H9 (cell line): ENCODE measurements around the gene TM9SF3. TPM values are rescaled to one million over a fixed set of nuclear protein-coding genes. Genes with fewer than 3 reads are reported as not detected.
A peak's percentile ranks its signal among the peaks of the same experiment; 100 is the strongest.

ENCODE experiments used
- DNase-seq: peaks from one replicate; pipeline ENCODE4 v3.0.0-alpha.2; 2017
- H2AFZ ChIP-seq: one replicate; pipeline ENCODE4 v1.6.1; 2013; ENCODE audit warnings: mild to moderate bottlenecking, low read length, control low read depth, moderate library complexity
- H2AK5ac ChIP-seq: 2 replicates; pipeline ENCODE4 v1.6.1; 2013; ENCODE audit warnings: low read length, control low read depth, mixed read lengths; ENCODE audit not compliant: insufficient read length
- H2BK120ac ChIP-seq: one replicate; pipeline ENCODE4 v1.6.1; 2013; ENCODE audit warnings: low read depth, mild to moderate bottlenecking, low read length, control low read depth, inconsistent platforms; ENCODE audit not compliant: poor library complexity, severe bottlenecking
- H2BK12ac ChIP-seq: 2 replicates; pipeline ENCODE4 v1.6.1; 2013; ENCODE audit warnings: low read length, control low read depth, mixed read lengths, low read depth; ENCODE audit not compliant: insufficient read length
- H2BK15ac ChIP-seq: 2 replicates; pipeline ENCODE4 v1.6.1; 2013; ENCODE audit warnings: low read depth, low read length, control low read depth
- H2BK20ac ChIP-seq: one replicate; pipeline ENCODE4 v1.6.1; 2013; ENCODE audit warnings: low read depth, mild to moderate bottlenecking, low read length, control low read depth, inconsistent platforms; ENCODE audit not compliant: poor library complexity, severe bottlenecking
- H2BK5ac ChIP-seq: 2 replicates; pipeline ENCODE4 v1.6.1; 2013; ENCODE audit warnings: low read length, control low read depth, mixed read lengths; ENCODE audit not compliant: insufficient read length
- H3K14ac ChIP-seq: 2 replicates; pipeline ENCODE4 v1.6.1; 2013; ENCODE audit warnings: low read length, control low read depth; ENCODE audit not compliant: insufficient read depth
- H3K18ac ChIP-seq: 2 replicates; pipeline ENCODE4 v1.6.1; 2013; ENCODE audit warnings: low read depth, mild to moderate bottlenecking, mixed read lengths, low read length, control low read depth; ENCODE audit not compliant: insufficient read length
- H3K23ac ChIP-seq: 2 replicates; pipeline ENCODE4 v1.6.1; 2013; ENCODE audit warnings: low read length, control low read depth, mixed read lengths, low read depth; ENCODE audit not compliant: insufficient read length
- H3K23me2 ChIP-seq: 2 replicates; pipeline ENCODE4 v1.6.1; 2013; ENCODE audit warnings: low read depth, mild to moderate bottlenecking, mixed read lengths, low read length, control low read depth; ENCODE audit not compliant: insufficient read length, poor library complexity, severe bottlenecking
- H3K27ac ChIP-seq: 2 replicates; pipeline ENCODE4 v1.5.1; 2013; ENCODE audit warnings: low read length, control low read depth, mixed read lengths, low read depth; ENCODE audit not compliant: insufficient read length
- H3K27me3 ChIP-seq: 2 replicates; pipeline ENCODE4 v1.6.1; 2013; ENCODE audit warnings: low read length, control low read depth, inconsistent platforms; ENCODE audit not compliant: insufficient read depth
- H3K4ac ChIP-seq: 2 replicates; pipeline ENCODE4 v1.6.1; 2013; ENCODE audit warnings: low read depth, mild to moderate bottlenecking, control low read depth, inconsistent platforms, low read length, moderate library complexity
- H3K4me1 ChIP-seq: 2 replicates; pipeline ENCODE4 v1.6.1; 2013; ENCODE audit warnings: low read length, control low read depth, inconsistent platforms; ENCODE audit not compliant: insufficient read depth
- H3K4me2 ChIP-seq: 2 replicates; pipeline ENCODE4 v1.6.1; 2013; ENCODE audit warnings: low read length, control low read depth, mixed read lengths; ENCODE audit not compliant: insufficient read length, insufficient read depth
- H3K56ac ChIP-seq: 2 replicates; pipeline ENCODE4 v1.6.1; 2013; ENCODE audit warnings: low read depth, mild to moderate bottlenecking, mixed read lengths, low read length, control low read depth; ENCODE audit not compliant: insufficient read length
- H3K79me1 ChIP-seq: 2 replicates; pipeline ENCODE4 v1.6.1; 2013; ENCODE audit warnings: low read depth, mild to moderate bottlenecking, moderate library complexity, low read length, control low read depth, inconsistent platforms; ENCODE audit not compliant: insufficient read depth, poor library complexity, severe bottlenecking
- H3K79me2 ChIP-seq: 2 replicates; pipeline ENCODE4 v1.6.1; 2013; ENCODE audit warnings: low read length, control low read depth, inconsistent platforms; ENCODE audit not compliant: insufficient read depth
- H3K9ac ChIP-seq: 2 replicates; pipeline ENCODE4 v1.6.1; 2013; ENCODE audit warnings: low read length, control low read depth, mixed read lengths; ENCODE audit not compliant: insufficient read length; ENCODE audit errors: extremely low read depth
- H3K9me3 ChIP-seq: one replicate; pipeline ENCODE4 v1.6.1; 2013; ENCODE audit warnings: low read depth, low read length, inconsistent platforms; ENCODE audit not compliant: control insufficient read depth
- H3T11ph ChIP-seq: one replicate; pipeline ENCODE4 v1.6.1; 2013; ENCODE audit warnings: mild to moderate bottlenecking, low read length, control low read depth, inconsistent platforms
- H4K20me1 ChIP-seq: one replicate; pipeline ENCODE4 v1.6.1; 2013; ENCODE audit not compliant: control insufficient read depth, insufficient read length, insufficient read depth
- H4K5ac ChIP-seq: 2 replicates; pipeline ENCODE4 v1.6.1; 2013; ENCODE audit warnings: low read depth, mild to moderate bottlenecking, mixed read lengths, low read length, control low read depth; ENCODE audit not compliant: insufficient read length
- H4K8ac ChIP-seq: replicated peaks from 2 replicates; pipeline ENCODE4 v1.6.1; 2013; ENCODE audit warnings: low read length, control low read depth, mixed read lengths, low read depth; ENCODE audit not compliant: insufficient read length
- H4K91ac ChIP-seq: 2 replicates; pipeline ENCODE4 v1.6.1; 2013; ENCODE audit warnings: low read depth, mild to moderate bottlenecking, moderate library complexity, mixed read lengths, low read length, control low read depth; ENCODE audit not compliant: insufficient read length
- H3K27ac Mint-ChIP-seq, 3 experiments: 2 replicates in 2 of 3; 3 replicates in 1 of 3; pipeline ENCODE4 v1.8.0; 2020 to 2021; ENCODE audit warnings: mixed read lengths in 3 of 3, mild to moderate bottlenecking in 1 of 3, moderate library complexity in 1 of 3
- H3K27me3 Mint-ChIP-seq: 2 replicates; pipeline ENCODE4 v1.8.0; 2021; ENCODE audit warnings: low read depth, mild to moderate bottlenecking, moderate library complexity, mixed read lengths
- H3K36me3 Mint-ChIP-seq, 3 experiments: 2 replicates in 2 of 3; 3 replicates in 1 of 3; pipeline ENCODE4 v1.8.0; 2020 to 2021; ENCODE audit warnings: low read depth in 3 of 3, mixed read lengths in 3 of 3; ENCODE audit not compliant: insufficient read depth in 1 of 3
- H3K4me1 Mint-ChIP-seq, 2 experiments: 2 replicates each; pipeline ENCODE4 v1.8.0; 2020; ENCODE audit warnings: mixed read lengths in 2 of 2
- H3K4me3 Mint-ChIP-seq, 2 experiments: 2 replicates in 1 of 2; 3 replicates in 1 of 2; pipeline ENCODE4 v1.8.0; 2020 to 2021; ENCODE audit warnings: mild to moderate bottlenecking in 2 of 2, mixed read lengths in 2 of 2, moderate library complexity in 1 of 2
- H3K9me3 Mint-ChIP-seq, 2 experiments: 2 replicates in 1 of 2; 3 replicates in 1 of 2; pipeline ENCODE4 v1.8.0; 2020; ENCODE audit warnings: mild to moderate bottlenecking in 2 of 2, mixed read lengths in 2 of 2, moderate library complexity in 1 of 2
- CTCF ChIP-seq: fragments of 200-600 bp; sonication (generic); conservative IDR thresholded peaks from 3 replicates; pipeline ENCODE4 v1.8.0; 2021; ENCODE audit warnings: antibody characterized with exemption, mild to moderate bottlenecking
- WGBS: extraction: QIAGEN DNeasy Blood & Tissue Kit; methylation state at CpG from one replicate; pipeline ENCODE4 v1.1.7; 2013; ENCODE audit warnings: missing lambda C conversion rate, low lambda C conversion rate, mixed read lengths; ENCODE audit not compliant: insufficient read length; ENCODE audit errors: extremely low coverage; 5-methylcytosine and 5-hydroxymethylcytosine counted together
- total RNA-seq: library from RNA; stranded (reverse); gene quantifications from 2 replicates; pipeline ENCODE4 v1.2.1, GENCODE V29; 2021

The TM9SF3 gene
- total RNA-seq, 1 experiment from 2014 or later, result 120 TPM

GRCh38 chr10:96513698-96514561 lies 72.9 kb downstream of the TM9SF3 start, which contains the start of gene TLL2:
TLL2 (minus strand) TSS chr10:96513926; CDS start chr10:96513685, 241 bp downstream.
- Histone ChIP-seq H2AK5ac (no peak within 1 kb of the TSS), H3K27ac (no peak within 1 kb of the TSS), H4K20me1 (no peaks in the 10 kb centered on the region), H3K23me2 (peaks cover 20% of the 10 kb centered on the region), H2BK5ac (no peak within 1 kb of the TSS), H3K23ac (no peak within 1 kb of the TSS), H3K18ac (peak within 1 kb of the TSS; percentile 39), H3K9me3 (no peaks in the 10 kb centered on the region), H3K9ac (no peak within 1 kb of the TSS), H3K27me3 (peaks cover 13% of the 10 kb centered on the region; the same call in 1 of the 2 replicates), H4K91ac (no peak within 1 kb of the TSS), H2BK120ac (no peak within 1 kb of the TSS), H3K4me2 (peak within 1 kb of the TSS; percentile 86), H2BK12ac (no peak within 1 kb of the TSS), H4K8ac (no peak within 1 kb of the TSS), H3K79me2 (no peaks in the 10 kb centered on the region), H4K5ac (no peak within 1 kb of the TSS), H3K4ac (no peak within 1 kb of the TSS), H3T11ph (no peak within 1 kb of the TSS), H3K14ac (no peak within 1 kb of the TSS), H3K4me1 (peaks cover 3% of the 10 kb centered on the region; the same call in 1 of the 2 replicates), H3K56ac (no peak within 1 kb of the TSS), H2BK15ac (no peak within 1 kb of the TSS), H2BK20ac (no peak within 1 kb of the TSS), H3K79me1 (no peaks in the 10 kb centered on the region), H2AFZ (no peak within 1 kb of the TSS)
- peak within 1 kb of the TSS; percentile 61 to 84 for H3K4me3 Mint-ChIP-seq
- H3K9me3 Mint-ChIP-seq, result no peaks in the 10 kb centered on the region; a peak in 1 of 5 replicates
- no peaks in the 10 kb centered on the region; a peak in 1 of 7 replicates for H3K36me3 Mint-ChIP-seq
- H3K27me3 Mint-ChIP-seq, result peaks cover 55% of the 10 kb centered on the region
- H3K27ac Mint-ChIP-seq, result no peak within 1 kb of the TSS; a peak in 1 of 7 replicates
- peak; percentile 72 for TF ChIP-seq CTCF
- peak; percentile 96 for DNase-seq
- peaks cover 41 to 42% of the 10 kb centered on the region in 2 experiments for H3K4me1 Mint-ChIP-seq
- no CpG with 5 or more reads among the region's 68 CpGs for WGBS
